Loucy (cell line): ENCODE measurements around the gene IL7R.

Experiments
- H2AFZ ChIP-seq: fragments of 200-600 bp; sonication (generic); 2 replicates; pipeline ENCODE4 v1.6.0; 2016; ENCODE audit warnings: antibody characterized with exemption, mild to moderate bottlenecking, low read length, moderate library complexity
- H3F3A ChIP-seq: fragments of 200-600 bp; 2 replicates; pipeline ENCODE4 v1.6.0; 2016; ENCODE audit warnings: antibody characterized with exemption, low read depth, mild to moderate bottlenecking
- H3K27me3 ChIP-seq: fragments of 200-600 bp; sonication (generic); 2 replicates; pipeline ENCODE4 v1.6.1; 2014; ENCODE audit warnings: low read length, mild to moderate bottlenecking; ENCODE audit not compliant: insufficient read depth, poor library complexity, severe bottlenecking
- H3K36me3 ChIP-seq: fragments of 200-600 bp; sonication (generic); 2 replicates; pipeline ENCODE4 v1.6.1; 2016; ENCODE audit warnings: low read length; ENCODE audit not compliant: insufficient read depth
- H3K4me1 ChIP-seq: fragments of 200-600 bp; sonication (generic); 2 replicates; pipeline ENCODE4 v1.5.1; 2014; ENCODE audit warnings: low read length, mild to moderate bottlenecking; ENCODE audit not compliant: insufficient read depth, poor library complexity, severe bottlenecking
- H3K4me2 ChIP-seq: fragments of 200-600 bp; sonication (generic); 2 replicates; pipeline ENCODE4 v1.6.0; 2014; ENCODE audit warnings: antibody characterized with exemption, low read length, low read depth, mild to moderate bottlenecking; ENCODE audit not compliant: poor library complexity, severe bottlenecking
- H3K4me3 ChIP-seq: fragments of 200-600 bp; sonication (generic); 2 replicates; pipeline ENCODE4 v1.5.1; 2014; ENCODE audit warnings: low read length, mild to moderate bottlenecking, mixed read lengths; ENCODE audit not compliant: poor library complexity, severe bottlenecking
- H3K79me2 ChIP-seq: fragments of 200-600 bp; sonication (generic); 2 replicates; pipeline ENCODE4 v1.6.1; 2014; ENCODE audit warnings: low read length; ENCODE audit not compliant: insufficient read depth
- H3K9ac ChIP-seq: fragments of 200-600 bp; sonication (generic); 2 replicates; pipeline ENCODE4 v1.6.0; 2014; ENCODE audit warnings: mild to moderate bottlenecking, low read depth, low read length, moderate library complexity; ENCODE audit not compliant: poor library complexity, severe bottlenecking
- H3K9me2 ChIP-seq: fragments of 200-600 bp; sonication (generic); replicated peaks from 2 replicates; pipeline ENCODE4 v1.6.1; 2016; ENCODE audit warnings: low read depth, low read length, mixed read lengths
- H3K9me3 ChIP-seq: fragments of 200-600 bp; sonication (generic); 2 replicates; pipeline ENCODE4 v1.6.1; 2014; ENCODE audit warnings: mild to moderate bottlenecking, antibody characterized with exemption, low read length, low read depth; ENCODE audit not compliant: insufficient read depth
- H4K20me1 ChIP-seq: fragments of 200-600 bp; sonication (generic); 2 replicates; pipeline ENCODE4 v1.6.0; 2014; ENCODE audit warnings: antibody characterized with exemption, low read length, mild to moderate bottlenecking; ENCODE audit not compliant: insufficient read depth, poor library complexity, severe bottlenecking
- EZH2phosphoT487 ChIP-seq: fragments of 200-600 bp; IDR thresholded peaks from 2 replicates; pipeline ENCODE4 v1.6.1; 2018; ENCODE audit warnings: antibody characterized with exemption, mild to moderate bottlenecking, moderate library complexity, borderline replicate concordance
- TF ChIP-seq, protein P1 (sequence below): fragments of 200-600 bp; sonication (generic); conservative IDR thresholded peaks from 2 replicates; pipeline ENCODE4 v1.5.1; 2014; ENCODE audit warnings: mild to moderate bottlenecking, antibody characterized with exemption, low read length

Gene IL7R

DNA sequence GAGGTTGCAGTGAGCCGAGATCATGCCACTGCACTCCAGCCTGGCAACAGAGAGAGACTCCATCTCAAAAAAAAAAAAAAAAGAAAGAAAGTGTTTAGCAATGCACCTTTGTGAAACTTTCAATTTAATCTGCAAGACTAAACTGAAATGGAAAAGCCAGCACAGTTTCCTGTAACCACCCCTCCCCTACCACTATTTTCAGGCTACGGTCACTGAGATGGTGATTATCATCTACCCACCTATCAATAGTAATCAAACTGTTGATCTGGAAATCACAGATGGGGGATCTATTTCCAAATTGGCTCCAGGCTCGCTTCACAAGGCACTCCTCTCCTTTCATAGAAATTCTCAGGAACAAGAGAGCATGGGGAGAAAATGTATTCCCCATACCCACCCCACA, 30.6 kb upstream of the IL7R start:
- Histone ChIP-seq H3K27me3 (no peaks in the 10 kb centered on the region), H4K20me1 (no peaks in the 10 kb centered on the region), H3K36me3 (no peaks in the 10 kb centered on the region), H3K4me3 (no peak overlapping the region), H3K4me1 (no peaks in the 10 kb centered on the region), H3K9ac (no peak overlapping the region), H3K9me3 (no peaks in the 10 kb centered on the region), H3K4me2 (no peak overlapping the region), H3F3A (no peaks in the 10 kb centered on the region), H2AFZ (no peak overlapping the region), H3K79me2 (no peaks in the 10 kb centered on the region), H3K9me2 (no peaks in the 10 kb centered on the region)
- TF ChIP-seq EZH2phosphoT487: no peak
- TF ChIP-seq, protein P1, sequence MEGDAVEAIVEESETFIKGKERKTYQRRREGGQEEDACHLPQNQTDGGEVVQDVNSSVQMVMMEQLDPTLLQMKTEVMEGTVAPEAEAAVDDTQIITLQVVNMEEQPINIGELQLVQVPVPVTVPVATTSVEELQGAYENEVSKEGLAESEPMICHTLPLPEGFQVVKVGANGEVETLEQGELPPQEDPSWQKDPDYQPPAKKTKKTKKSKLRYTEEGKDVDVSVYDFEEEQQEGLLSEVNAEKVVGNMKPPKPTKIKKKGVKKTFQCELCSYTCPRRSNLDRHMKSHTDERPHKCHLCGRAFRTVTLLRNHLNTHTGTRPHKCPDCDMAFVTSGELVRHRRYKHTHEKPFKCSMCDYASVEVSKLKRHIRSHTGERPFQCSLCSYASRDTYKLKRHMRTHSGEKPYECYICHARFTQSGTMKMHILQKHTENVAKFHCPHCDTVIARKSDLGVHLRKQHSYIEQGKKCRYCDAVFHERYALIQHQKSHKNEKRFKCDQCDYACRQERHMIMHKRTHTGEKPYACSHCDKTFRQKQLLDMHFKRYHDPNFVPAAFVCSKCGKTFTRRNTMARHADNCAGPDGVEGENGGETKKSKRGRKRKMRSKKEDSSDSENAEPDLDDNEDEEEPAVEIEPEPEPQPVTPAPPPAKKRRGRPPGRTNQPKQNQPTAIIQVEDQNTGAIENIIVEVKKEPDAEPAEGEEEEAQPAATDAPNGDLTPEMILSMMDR: no peak

DNA sequence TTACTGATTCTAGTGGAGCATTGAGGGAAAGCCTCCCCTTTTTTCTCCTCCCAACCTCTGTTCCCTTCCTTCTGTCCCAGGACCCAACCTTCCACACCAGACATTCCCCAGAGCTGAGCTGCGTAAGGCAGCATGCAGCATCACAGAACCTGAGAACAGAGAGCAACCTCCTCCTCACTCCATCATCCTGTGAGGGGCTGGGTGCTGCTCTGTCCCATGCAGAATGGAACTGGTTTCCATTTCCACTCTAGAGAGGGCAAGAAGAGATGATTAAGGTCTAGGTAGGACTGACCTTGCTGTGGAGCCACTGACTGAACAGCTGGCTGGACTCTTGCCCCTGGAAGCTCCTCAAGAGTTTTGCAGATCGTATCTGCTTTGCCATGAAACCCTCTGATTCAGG, 30.1 kb upstream of the IL7R start:
- H3F3A ChIP-seq: no peaks in the 10 kb centered on the region
- no peak overlapping the region for H2AFZ ChIP-seq
- no peak overlapping the region for H3K9ac ChIP-seq
- H3K4me2 ChIP-seq: no peak overlapping the region
- TF ChIP-seq, protein P1: no peak
- no peak for TF ChIP-seq EZH2phosphoT487
- H4K20me1 ChIP-seq: no peaks in the 10 kb centered on the region
- no peaks in the 10 kb centered on the region for H3K9me3 ChIP-seq
- no peaks in the 10 kb centered on the region for H3K36me3 ChIP-seq
- no peaks in the 10 kb centered on the region for H3K27me3 ChIP-seq
- no peaks in the 10 kb centered on the region for H3K4me1 ChIP-seq
- H3K9me2 ChIP-seq: no peaks in the 10 kb centered on the region
- no peak overlapping the region for H3K4me3 ChIP-seq
- no peaks in the 10 kb centered on the region for H3K79me2 ChIP-seq

DNA sequence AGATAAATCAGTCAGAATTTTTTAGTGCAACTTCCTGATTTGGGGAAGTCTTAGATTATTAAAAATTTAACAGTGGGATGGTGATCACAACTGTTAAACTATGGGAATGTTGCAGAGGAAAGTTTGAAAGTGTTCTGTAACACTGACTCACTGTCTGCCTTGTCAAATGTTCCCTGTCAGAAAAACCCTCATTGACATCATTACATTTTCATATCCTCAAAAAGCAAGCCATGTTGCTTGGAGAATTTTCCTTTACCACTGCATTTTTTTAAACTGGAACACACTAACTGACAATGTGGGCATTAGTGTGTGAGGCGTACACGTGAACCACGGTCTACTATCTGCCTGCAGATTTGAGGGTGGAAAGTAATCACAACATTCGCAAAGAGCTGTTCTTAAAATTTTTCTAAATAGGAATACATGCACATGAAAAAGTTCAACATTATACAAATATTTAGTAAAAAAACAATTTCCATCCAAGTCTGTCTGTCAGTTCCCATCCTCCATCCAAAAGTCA, 28.6 kb upstream of the IL7R start:
- H3K79me2 ChIP-seq: no peaks in the 10 kb centered on the region
- H3F3A ChIP-seq: no peaks in the 10 kb centered on the region
- no peaks in the 10 kb centered on the region for H3K27me3 ChIP-seq
- no peak overlapping the region for H3K4me2 ChIP-seq
- H3K9ac ChIP-seq: no peak overlapping the region
- TF ChIP-seq, protein P1: no peak
- TF ChIP-seq EZH2phosphoT487: no peak
- H3K9me2 ChIP-seq: no peaks in the 10 kb centered on the region
- H4K20me1 ChIP-seq: no peaks in the 10 kb centered on the region
- no peak overlapping the region for H2AFZ ChIP-seq
- H3K36me3 ChIP-seq: no peaks in the 10 kb centered on the region
- no peaks in the 10 kb centered on the region for H3K4me1 ChIP-seq
- H3K9me3 ChIP-seq: no peaks in the 10 kb centered on the region
- H3K4me3 ChIP-seq: no peak overlapping the region
